NCI-H460 (cell line): ENCODE results near the gene C6orf141. TPM values are rescaled to one million over a fixed set of nuclear protein-coding genes. Genes with fewer than 3 reads are reported as not detected.
A peak's percentile ranks its signal among the peaks of the same experiment; 100 is the strongest.

Experiments used
- DNase-seq: peaks from one replicate; pipeline ENCODE4 v3.0.0-alpha.2; 2016; ENCODE audit warnings: low read depth; ENCODE audit errors: extremely low read depth
- polyA plus RNA-seq: library from polyadenylated mRNA; depleted of rRNA; stranded (reverse); fragments of >200 nt; gene quantifications from 2 replicates; pipeline ENCODE4 v1.2.3, GENCODE V29; 2014; cell fraction: nucleus; rRNA removed
- total RNA-seq: library from RNA; depleted of rRNA; stranded (reverse); fragments of >200 nt; shearing (Covaris generic); gene quantifications from 2 replicates; pipeline ENCODE4 v1.2.3, GENCODE V29; 2014; rRNA removed

C6orf141 gene
- 0.47 TPM in 1 of 2 replicates, not detected in the other for total RNA-seq
- 3.7 and 15.2 TPM in 2 replicates for polyA plus RNA-seq

- DNase-seq, result no peak
Observed at GRCh38 chr6:49550492-49551077, at the start of gene C6orf141. Gene C6orf141, plus strand, starts transcription at chr6:49550668. Its CDS starts 125 bp downstream, at chr6:49550793.

GRCh38 chr6:49504666-49505065 is 45.8 kb upstream of the C6orf141 start:
- no peak for DNase-seq

GRCh38 chr6:49506569-49507111 is 43.8 kb upstream of the C6orf141 start:
- DNase-seq, result no peak

- DNase-seq, result no peak
Observed at GRCh38 chr6:49509342-49509741, 41.1 kb upstream of the C6orf141 start.

- DNase-seq, result no peak
Observed at GRCh38 chr6:49513153-49513989, 37.1 kb upstream of the C6orf141 start.

- no peak for DNase-seq
Observed at GRCh38 chr6:49514571-49515484, 35.6 kb upstream of the C6orf141 start.

GRCh38 chr6:49515485-49516146 is 34.9 kb upstream of the C6orf141 start:
- no peak for DNase-seq

- no peak for DNase-seq
Observed at GRCh38 chr6:49516147-49516505, 34.3 kb upstream of the C6orf141 start.

GRCh38 chr6:49517919-49518318 is 32.5 kb upstream of the C6orf141 start:
- no peak for DNase-seq

- no peak for DNase-seq
Observed at GRCh38 chr6:49519660-49520059, 30.8 kb upstream of the C6orf141 start.

GRCh38 chr6:49522710-49523593 is 27.5 kb upstream of the C6orf141 start:
- no peak for DNase-seq

GRCh38 chr6:49523901-49524300 is 26.6 kb upstream of the C6orf141 start:
- DNase-seq, result no peak

- no peak for DNase-seq
Observed at GRCh38 chr6:49524541-49524940, 25.9 kb upstream of the C6orf141 start.

GRCh38 chr6:49526598-49526997 is 23.9 kb upstream of the C6orf141 start:
- DNase-seq, result no peak

GRCh38 chr6:49527320-49527719 is 23.1 kb upstream of the C6orf141 start:
- DNase-seq, result no peak

GRCh38 chr6:49528571-49528970 is 21.9 kb upstream of the C6orf141 start:
- no peak for DNase-seq

- no peak for DNase-seq
Observed at GRCh38 chr6:49530141-49530776, 20.2 kb upstream of the C6orf141 start.

- peak; percentile 54 for DNase-seq
Observed at GRCh38 chr6:49531774-49532569, 18.5 kb upstream of the C6orf141 start.
